HUES64 (cell line): ENCODE results near the gene ZNF135.

ENCODE experiments used
- H3K27ac ChIP-seq: 2 replicates; pipeline ENCODE4 v1.7.0; 2013; ENCODE audit warnings: low read depth, low read length, inconsistent platforms
- H3K27me3 ChIP-seq: 2 replicates; pipeline ENCODE4 v1.6.1; 2013; ENCODE audit warnings: mild to moderate bottlenecking, low read length; ENCODE audit not compliant: insufficient read depth
- H3K36me3 ChIP-seq: 2 replicates; pipeline ENCODE4 v1.6.1; 2013; ENCODE audit warnings: mild to moderate bottlenecking, low read length; ENCODE audit not compliant: insufficient read depth
- H3K4me1 ChIP-seq: 2 replicates; pipeline ENCODE4 v1.6.1; 2013; ENCODE audit warnings: mild to moderate bottlenecking, low read length, moderate library complexity; ENCODE audit not compliant: insufficient read depth
- H3K4me3 ChIP-seq: 2 replicates; pipeline ENCODE4 v1.5.1; 2013; ENCODE audit warnings: mild to moderate bottlenecking, low read length, moderate library complexity
- H3K9ac ChIP-seq: 2 replicates; pipeline ENCODE4 v1.6.1; 2013; ENCODE audit warnings: mild to moderate bottlenecking, low read depth, low read length
- H3K9me3 ChIP-seq: 2 replicates; pipeline ENCODE4 v1.6.1; 2013; ENCODE audit warnings: low read depth, low read length; ENCODE audit not compliant: insufficient read depth
- WGBS: fragments of 150-250, 120-280 bp; methylation state at CpG from one replicate; pipeline ENCODE4 v1.1.7; 2013; ENCODE audit warnings: missing lambda C conversion rate; 5-methylcytosine and 5-hydroxymethylcytosine counted together

ZNF135 gene

DNA sequence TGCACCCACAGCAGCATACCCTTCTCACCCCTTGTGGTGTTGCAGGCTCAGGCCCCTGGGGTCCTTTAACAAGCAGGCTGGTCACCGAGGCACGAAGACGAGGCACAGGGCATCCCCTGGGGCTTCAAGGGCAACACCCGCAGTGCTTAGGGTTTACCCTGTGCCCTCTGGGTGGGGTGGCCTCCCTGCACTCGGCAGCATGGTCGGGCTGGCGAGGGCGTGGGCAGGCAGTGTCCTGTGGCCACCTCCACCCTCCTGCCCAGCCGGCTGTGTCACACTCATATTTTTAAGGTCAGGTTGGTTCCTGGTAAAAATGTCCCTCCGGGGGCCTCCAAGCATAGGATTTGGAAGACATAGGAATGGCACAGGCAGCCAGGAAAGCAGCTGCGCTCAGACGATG is 11.4 kb upstream of the ZNF135 start:
- Histone ChIP-seq H3K9me3 (peaks cover 60% of the 10 kb centered on the region), H3K27ac (no peak overlapping the region), H3K27me3 (peaks cover 1% of the 10 kb centered on the region; the same call in 1 of the 2 replicates), H3K4me1 (no peaks in the 10 kb centered on the region), H3K4me3 (no peak overlapping the region), H3K9ac (no peak overlapping the region), H3K36me3 (no peaks in the 10 kb centered on the region)
- WGBS, result 87% methylated on average over 12 of the region's 12 CpGs

GRCh38 chr19:58052256-58052655 is 6.8 kb upstream of the ZNF135 start:
- 95% methylated on average over 16 of the region's 16 CpGs for WGBS
- H3K27ac ChIP-seq, result no peak overlapping the region
- no peaks in the 10 kb centered on the region for H3K36me3 ChIP-seq
- H3K4me3 ChIP-seq, result no peak overlapping the region
- peaks cover 3% of the 10 kb centered on the region; the same call in 1 of the 2 replicates for H3K4me1 ChIP-seq
- no peak overlapping the region for H3K9ac ChIP-seq
- no peaks in the 10 kb centered on the region for H3K27me3 ChIP-seq
- H3K9me3 ChIP-seq, result peaks cover 32% of the 10 kb centered on the region

DNA sequence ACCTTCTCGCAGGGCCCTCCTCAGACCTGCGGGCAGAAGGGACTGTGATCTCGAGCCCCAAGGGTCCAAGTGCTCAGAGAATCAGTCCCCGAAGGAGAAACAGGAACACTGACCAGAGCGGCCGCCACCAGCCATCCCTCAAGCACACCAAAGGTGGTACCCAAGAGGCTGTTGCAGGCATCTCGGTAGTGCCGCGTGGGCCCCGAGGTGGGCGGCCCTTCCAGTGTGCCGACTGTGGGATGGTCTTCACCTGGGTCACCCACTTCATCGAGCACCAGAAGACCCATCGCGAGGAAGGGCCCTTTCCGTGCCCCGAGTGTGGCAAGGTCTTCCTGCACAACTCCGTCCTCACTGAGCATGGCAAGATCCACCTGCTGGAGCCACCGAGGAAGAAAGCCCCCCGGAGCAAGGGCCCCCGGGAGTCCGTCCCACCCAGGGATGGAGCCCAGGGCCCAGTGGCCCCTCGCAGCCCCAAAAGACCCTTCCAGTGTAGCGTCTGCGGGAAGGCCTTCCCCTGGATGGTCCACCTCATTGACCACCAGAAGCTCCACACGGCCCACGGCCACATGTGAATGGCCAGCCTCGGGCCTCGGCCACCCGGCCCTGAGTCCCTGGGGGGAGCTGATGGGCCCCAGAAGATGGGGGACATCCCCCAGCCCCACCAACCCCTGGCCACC is 5.5 kb upstream of the ZNF135 start:
- peaks cover 27% of the 10 kb centered on the region for H3K9me3 ChIP-seq
- no peak overlapping the region for H3K27ac ChIP-seq
- H3K36me3 ChIP-seq, result no peaks in the 10 kb centered on the region
- no peak overlapping the region for H3K4me3 ChIP-seq
- H3K9ac ChIP-seq, result no peak overlapping the region
- no peaks in the 10 kb centered on the region for H3K27me3 ChIP-seq
- WGBS, result 90% methylated on average over 30 of the region's 30 CpGs
- peaks cover 6% of the 10 kb centered on the region for H3K4me1 ChIP-seq

- Histone ChIP-seq H3K4me1 (peaks cover 9% of the 10 kb centered on the region), H3K9ac (peak overlapping the region; percentile 44; the same call in 1 of the 2 replicates), H3K4me3 (peak overlapping the region; percentile 44), H3K36me3 (no peaks in the 10 kb centered on the region), H3K27me3 (no peaks in the 10 kb centered on the region), H3K9me3 (peaks cover 16% of the 10 kb centered on the region), H3K27ac (no peak overlapping the region)
- WGBS, result 84% methylated on average over 37 of the region's 37 CpGs
Measured at GRCh38 chr19:58054901-58055874, 3.9 kb upstream of the ZNF135 start.

GRCh38 chr19:58056261-58056660 is 2.8 kb upstream of the ZNF135 start:
- Histone ChIP-seq H3K36me3 (no peaks in the 10 kb centered on the region), H3K9me3 (peaks cover 10% of the 10 kb centered on the region), H3K4me1 (peaks cover 9% of the 10 kb centered on the region), H3K27me3 (no peaks in the 10 kb centered on the region), H3K4me3 (no peak overlapping the region), H3K27ac (no peak overlapping the region), H3K9ac (no peak overlapping the region)
- 81% methylated on average over 8 of the region's 8 CpGs for WGBS

- H3K27ac ChIP-seq, result no peak overlapping the region
- H3K9ac ChIP-seq, result no peak overlapping the region
- H3K9me3 ChIP-seq, result peaks cover 9% of the 10 kb centered on the region
- H3K4me1 ChIP-seq, result peaks cover 9% of the 10 kb centered on the region
- WGBS, result 77% methylated on average over 8 of the region's 8 CpGs
- H3K4me3 ChIP-seq, result no peak overlapping the region
- H3K36me3 ChIP-seq, result peaks cover 5% of the 10 kb centered on the region; the same call in 1 of the 2 replicates
- no peaks in the 10 kb centered on the region for H3K27me3 ChIP-seq
Measured at GRCh38 chr19:58056861-58057260, 2.2 kb upstream of the ZNF135 start.

DNA sequence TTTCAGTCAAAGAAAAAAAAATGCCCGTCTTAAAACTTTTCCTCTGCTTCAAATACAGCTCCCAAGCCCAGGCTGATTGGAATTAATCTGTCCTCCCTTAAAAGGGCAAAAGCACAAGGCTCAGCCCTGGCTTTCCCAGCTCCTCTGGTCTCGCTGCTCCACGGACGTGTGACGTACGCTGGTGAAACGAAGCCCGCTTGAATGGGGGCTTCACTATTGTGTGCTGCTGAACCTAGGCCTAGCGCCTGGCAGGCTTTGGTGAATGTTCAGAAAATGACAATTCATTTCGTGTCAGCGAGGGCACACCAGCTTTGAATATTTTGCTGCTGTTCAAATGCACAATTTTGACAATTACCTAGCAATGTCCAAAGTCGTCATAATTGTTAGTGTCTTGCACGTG is 615 bp upstream of the ZNF135 start:
- H3K4me1 ChIP-seq, result peaks cover 9% of the 10 kb centered on the region
- H3K36me3 ChIP-seq, result peaks cover 13% of the 10 kb centered on the region
- H3K27ac ChIP-seq, result peak overlapping the region; percentile 84
- peaks cover 17% of the 10 kb centered on the region; the same call in 1 of the 2 replicates for H3K9me3 ChIP-seq
- 94% methylated on average over 13 of the region's 13 CpGs for WGBS
- H3K27me3 ChIP-seq, result no peaks in the 10 kb centered on the region
- peak overlapping the region; percentile 84 for H3K9ac ChIP-seq
- H3K4me3 ChIP-seq, result peak overlapping the region; percentile 61

DNA sequence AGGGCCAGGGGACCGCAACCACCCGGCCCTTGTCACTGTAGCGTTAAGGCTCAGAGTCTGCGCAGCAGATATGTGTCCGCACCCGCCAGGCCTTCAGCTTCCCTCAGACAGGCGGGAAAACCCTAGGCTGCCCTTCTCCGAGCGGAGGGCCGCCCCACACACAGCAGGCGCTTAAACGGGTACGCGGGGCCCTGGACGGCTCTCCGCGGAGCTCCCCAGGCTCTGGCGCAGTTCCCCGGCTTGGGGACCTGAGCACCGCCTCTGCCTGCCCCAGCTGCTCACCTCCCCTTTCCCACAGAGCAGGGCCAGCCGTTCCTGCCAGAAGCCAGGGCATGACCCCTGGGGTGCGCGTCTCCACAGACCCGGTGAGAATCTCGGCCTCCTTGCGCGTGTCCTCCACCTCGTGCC is 593 bp downstream of the ZNF135 start:
- peak overlapping the region; percentile 89 for H3K27ac ChIP-seq
- peak overlapping the region; percentile 61 for H3K4me3 ChIP-seq
- H3K27me3 ChIP-seq, result no peaks in the 10 kb centered on the region
- 85% methylated on average over 28 of the region's 28 CpGs for WGBS
- peaks cover 9% of the 10 kb centered on the region for H3K4me1 ChIP-seq
- peaks cover 29% of the 10 kb centered on the region; the same call in 1 of the 2 replicates for H3K9me3 ChIP-seq
- peak overlapping the region; percentile 73 for H3K9ac ChIP-seq
- peaks cover 25% of the 10 kb centered on the region for H3K36me3 ChIP-seq

DNA sequence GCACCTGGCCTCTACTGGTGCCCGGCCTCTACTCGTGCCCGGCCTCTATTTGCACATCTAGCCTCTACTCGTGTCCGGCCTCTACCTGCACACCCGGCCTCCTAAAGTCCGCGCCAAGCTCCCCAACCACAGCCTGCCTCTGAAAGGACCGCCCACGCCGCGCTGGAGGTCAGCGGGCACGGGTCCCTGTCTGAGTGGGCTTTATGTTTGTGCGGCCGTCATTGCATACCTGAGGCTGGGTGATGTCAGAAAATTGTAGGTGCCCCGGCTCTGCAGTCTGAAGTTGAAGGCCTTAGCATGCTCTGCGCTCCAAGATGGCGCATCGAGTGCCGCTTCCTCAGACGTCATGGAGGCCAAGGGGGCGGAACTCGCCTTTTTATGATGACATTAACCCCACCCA is 1.1 kb downstream of the ZNF135 start:
- peaks cover 30% of the 10 kb centered on the region for H3K36me3 ChIP-seq
- peaks cover 6% of the 10 kb centered on the region for H3K4me1 ChIP-seq
- H3K27ac ChIP-seq, result no peak overlapping the region
- no peaks in the 10 kb centered on the region for H3K27me3 ChIP-seq
- H3K4me3 ChIP-seq, result no peak overlapping the region
- WGBS, result 96% methylated on average over 24 of the region's 24 CpGs
- H3K9ac ChIP-seq, result no peak overlapping the region
- H3K9me3 ChIP-seq, result peaks cover 35% of the 10 kb centered on the region

DNA sequence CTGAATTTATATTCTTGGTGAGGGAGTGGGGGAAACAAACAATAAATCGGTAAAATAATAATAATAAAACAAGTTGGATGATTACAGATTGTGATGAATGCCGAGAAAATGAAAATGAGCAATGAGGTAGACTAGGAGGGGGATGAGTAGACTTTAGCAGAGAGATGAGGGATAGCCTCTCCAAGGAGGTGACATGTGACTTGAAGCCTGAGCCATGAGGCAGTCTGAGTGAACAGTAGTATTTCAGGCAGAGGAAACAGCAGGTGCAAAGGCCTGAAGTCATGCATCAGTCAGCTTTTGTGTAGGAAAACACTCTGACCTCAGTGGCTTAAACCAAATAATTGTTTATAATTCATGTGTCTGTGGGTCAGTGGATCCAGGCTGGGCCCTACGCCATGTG is 4.6 kb downstream of the ZNF135 start:
- no peaks in the 10 kb centered on the region for H3K27me3 ChIP-seq
- H3K9me3 ChIP-seq, result peaks cover 69% of the 10 kb centered on the region
- 91% methylated on average over 3 of the region's 3 CpGs for WGBS
- no peak overlapping the region for H3K4me3 ChIP-seq
- H3K4me1 ChIP-seq, result peaks cover 2% of the 10 kb centered on the region
- no peak overlapping the region for H3K9ac ChIP-seq
- no peak overlapping the region for H3K27ac ChIP-seq
- peaks cover 64% of the 10 kb centered on the region for H3K36me3 ChIP-seq

- H3K36me3 ChIP-seq, result peaks cover 59% of the 10 kb centered on the region
- no peaks in the 10 kb centered on the region for H3K4me1 ChIP-seq
- H3K27me3 ChIP-seq, result no peaks in the 10 kb centered on the region
- H3K27ac ChIP-seq, result no peak overlapping the region
- H3K9me3 ChIP-seq, result peaks cover 89% of the 10 kb centered on the region
- H3K9ac ChIP-seq, result no peak overlapping the region
- 98% methylated on average over 14 of the region's 15 CpGs for WGBS
- H3K4me3 ChIP-seq, result no peak overlapping the region
Measured at GRCh38 chr19:58067240-58067912, 8.3 kb downstream of the ZNF135 start.
